MM.1S (cell line): ENCODE results near the gene DVL2.
A peak's percentile ranks its signal among the peaks of the same experiment; 100 is the strongest.

Experiments used
- DNase-seq: peaks from one replicate; pipeline ENCODE4 v3.0.0-alpha.2; 2015
- H2AFZ ChIP-seq: fragments of 300-600 bp; sonication (generic); 2 replicates; pipeline ENCODE4 v1.6.0; 2016; ENCODE audit warnings: antibody characterized with exemption, low read length
- H3F3A ChIP-seq: fragments of 300-600 bp; sonication (generic); 2 replicates; pipeline ENCODE4 v1.6.1; 2016; ENCODE audit warnings: mild to moderate bottlenecking, antibody characterized with exemption, low read length, moderate library complexity, mixed read lengths; ENCODE audit not compliant: insufficient read depth
- H3K27ac ChIP-seq: fragments of 300-600 bp; sonication (generic); 2 replicates; pipeline ENCODE4 v1.5.1; 2016; ENCODE audit warnings: mild to moderate bottlenecking, low read length
- H3K27me3 ChIP-seq: fragments of 300-600 bp; sonication (generic); replicated peaks from 2 replicates; pipeline ENCODE4 v1.6.0; 2016; ENCODE audit warnings: low read length; ENCODE audit not compliant: insufficient read depth
- H3K36me3 ChIP-seq: fragments of 300-600 bp; sonication (generic); replicated peaks from 2 replicates; pipeline ENCODE4 v1.6.1; 2016; ENCODE audit warnings: mild to moderate bottlenecking, low read length, mixed read lengths; ENCODE audit not compliant: insufficient read depth
- H3K4me1 ChIP-seq: fragments of 300-600 bp; sonication (generic); 2 replicates; pipeline ENCODE4 v1.6.1; 2016; ENCODE audit warnings: low read length, mixed read lengths
- H3K4me2 ChIP-seq: fragments of 300-600 bp; sonication (generic); 2 replicates; pipeline ENCODE4 v1.6.0; 2016; ENCODE audit warnings: low read depth, low read length
- H3K4me3 ChIP-seq: fragments of 300-600 bp; sonication (generic); 2 replicates; pipeline ENCODE4 v1.5.1; 2016; ENCODE audit warnings: low read length, mixed read lengths
- H3K79me2 ChIP-seq: fragments of 300-600 bp; sonication (generic); 2 replicates; pipeline ENCODE4 v1.6.1; 2016; ENCODE audit warnings: mixed run types, low read length, mixed read lengths
- H3K9ac ChIP-seq: fragments of 300-600 bp; sonication (generic); 2 replicates; pipeline ENCODE4 v1.6.1; 2016; ENCODE audit warnings: low read length, mixed read lengths
- H3K9me2 ChIP-seq: fragments of 300-600 bp; sonication (generic); replicated peaks from 2 replicates; pipeline ENCODE4 v1.6.1; 2016; ENCODE audit warnings: mild to moderate bottlenecking, low read length, mixed read lengths; ENCODE audit not compliant: insufficient read depth
- H3K9me3 ChIP-seq: fragments of 300-600 bp; sonication (generic); replicated peaks from 2 replicates; pipeline ENCODE4 v1.6.1; 2016; ENCODE audit warnings: mild to moderate bottlenecking, low read length, mixed read lengths; ENCODE audit not compliant: insufficient read depth
- H4K20me1 ChIP-seq: fragments of 300-600 bp; sonication (generic); 2 replicates; pipeline ENCODE4 v1.6.1; 2016; ENCODE audit warnings: mild to moderate bottlenecking, low read length, moderate library complexity, mixed read lengths; ENCODE audit not compliant: insufficient read depth
- EZH2 ChIP-seq: fragments of 300-600 bp; sonication (generic); optimal IDR thresholded peaks from 2 replicates; pipeline ENCODE3; 2017; ENCODE audit warnings: low read depth, mild to moderate bottlenecking, antibody characterized with exemption, low read length, mixed read lengths
- EZH2phosphoT487 ChIP-seq: fragments of 300-600 bp; sonication (generic); IDR thresholded peaks from 2 replicates; pipeline ENCODE4 v1.6.1; 2018; ENCODE audit warnings: antibody characterized with exemption, low read length
- TF ChIP-seq, protein P1 (sequence below): fragments of 300-600 bp; sonication (generic); IDR thresholded peaks from 2 replicates; pipeline ENCODE4 v1.5.1; 2016; ENCODE audit warnings: antibody characterized with exemption, low read length, mixed read lengths

DVL2 gene

DNA sequence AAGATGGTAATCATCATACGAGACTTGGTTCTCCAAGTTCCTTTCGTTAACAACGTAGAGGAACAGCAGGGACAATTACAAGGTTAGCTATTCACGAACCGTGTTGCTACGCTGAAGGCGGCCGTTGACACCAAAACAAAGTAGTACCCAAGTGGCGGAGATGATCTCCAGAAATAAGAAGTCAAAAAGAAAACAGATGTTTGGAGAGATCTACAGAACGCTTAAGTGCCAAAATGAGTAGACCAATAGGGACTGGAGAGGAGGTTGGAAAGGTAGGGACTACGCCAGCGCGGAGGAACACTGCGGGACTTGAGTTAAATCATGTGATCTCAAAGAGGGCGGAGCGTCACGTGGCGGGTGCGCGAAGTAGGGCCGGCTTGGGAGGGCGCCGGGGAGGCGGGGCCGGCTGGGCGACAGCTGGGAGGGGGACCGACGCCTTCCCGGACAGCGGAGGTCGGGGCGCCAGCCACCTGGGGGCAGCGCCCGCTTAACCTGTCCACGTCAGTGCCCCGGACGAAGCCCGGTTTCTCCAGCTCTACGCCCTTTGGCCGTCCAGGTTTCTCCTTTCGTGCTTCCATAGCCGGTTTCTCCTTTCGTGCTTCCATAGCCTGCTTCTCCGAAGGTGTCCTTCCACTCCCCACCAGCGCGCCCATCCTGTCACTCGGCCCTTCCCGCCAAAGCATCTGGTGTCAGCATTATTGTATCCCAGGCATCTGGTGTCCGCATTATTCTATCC, 8.6 kb upstream of the DVL2 start:
- peak overlapping the region; percentile 96 for H3K4me3 ChIP-seq

DNA sequence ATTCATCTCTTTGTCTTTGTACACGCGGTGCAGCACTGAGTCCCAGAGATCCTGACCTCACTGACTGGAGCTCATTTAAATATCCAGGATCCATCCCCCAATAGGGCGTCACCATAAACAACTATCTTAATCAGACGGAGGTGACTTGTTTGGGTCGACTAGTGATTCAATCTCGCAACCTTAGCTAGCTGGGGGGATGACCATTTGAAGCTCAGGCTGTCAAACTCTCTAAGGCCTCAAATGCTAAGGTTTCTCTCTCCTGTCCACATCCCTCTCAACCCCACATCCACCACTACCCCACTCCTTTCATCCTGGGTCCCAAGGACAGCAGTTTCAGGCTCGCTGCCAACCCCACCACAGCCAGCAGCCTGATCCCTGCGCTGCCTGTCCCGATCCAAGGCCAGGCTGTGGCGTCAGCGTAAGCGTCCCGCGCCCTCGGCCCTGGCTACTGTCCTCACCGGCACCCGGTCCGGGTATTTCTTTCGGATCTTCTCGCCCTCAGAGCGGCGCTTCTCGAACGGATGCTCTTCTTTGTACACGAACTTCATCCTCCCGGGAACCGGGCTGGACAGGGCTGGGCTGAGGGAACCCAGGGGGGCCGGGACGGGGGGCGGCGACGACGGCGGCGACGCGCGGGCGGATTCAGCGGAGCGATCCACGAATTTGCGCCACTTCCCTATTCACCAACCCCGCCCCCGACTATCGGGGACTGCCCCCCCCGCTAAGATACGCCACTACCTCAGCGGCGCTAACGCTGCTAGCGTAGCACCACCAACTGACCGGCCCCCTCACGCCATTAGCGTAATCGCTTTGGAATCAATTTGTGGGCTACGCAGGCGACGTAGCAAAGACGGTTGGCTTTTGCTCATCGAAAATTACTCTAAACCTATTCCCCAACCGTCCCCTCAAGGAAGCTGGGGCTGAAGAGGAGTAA, 7.7 kb upstream of the DVL2 start, which contains the start of gene GABARAP:
GABARAP (minus strand) TSS at position 667 of the 934 bp plus-strand sequence; CDS start at position 548, 119 bp downstream.
- H3F3A ChIP-seq, result peaks cover 50% of the 10 kb centered on the region

More for the DNA sequence above, 8.6 kb upstream of the DVL2 start:
- Histone ChIP-seq H3K27me3 (no peaks in the 10 kb centered on the region), H3K4me1 (peaks cover 15% of the 10 kb centered on the region), H3K4me2 (peak overlapping the region; percentile 80), H3K36me3 (0 out of 2 replicates have a peak, but pooled peaks cover 3% of the 10 kb centered on the region), H3K9me3 (no peaks in the 10 kb centered on the region), H3K9me2 (no peaks in the 10 kb centered on the region), H3K9ac (peak overlapping the region; percentile 91), H2AFZ (peak overlapping the region; percentile 84), H4K20me1 (no peaks in the 10 kb centered on the region), H3K79me2 (peaks cover 55% of the 10 kb centered on the region), H3K27ac (peak overlapping the region; percentile 75), H3F3A (peaks cover 42% of the 10 kb centered on the region)
- DNase-seq, result peak; percentile 96
- no peak for TF ChIP-seq EZH2phosphoT487
- TF ChIP-seq, protein P1, sequence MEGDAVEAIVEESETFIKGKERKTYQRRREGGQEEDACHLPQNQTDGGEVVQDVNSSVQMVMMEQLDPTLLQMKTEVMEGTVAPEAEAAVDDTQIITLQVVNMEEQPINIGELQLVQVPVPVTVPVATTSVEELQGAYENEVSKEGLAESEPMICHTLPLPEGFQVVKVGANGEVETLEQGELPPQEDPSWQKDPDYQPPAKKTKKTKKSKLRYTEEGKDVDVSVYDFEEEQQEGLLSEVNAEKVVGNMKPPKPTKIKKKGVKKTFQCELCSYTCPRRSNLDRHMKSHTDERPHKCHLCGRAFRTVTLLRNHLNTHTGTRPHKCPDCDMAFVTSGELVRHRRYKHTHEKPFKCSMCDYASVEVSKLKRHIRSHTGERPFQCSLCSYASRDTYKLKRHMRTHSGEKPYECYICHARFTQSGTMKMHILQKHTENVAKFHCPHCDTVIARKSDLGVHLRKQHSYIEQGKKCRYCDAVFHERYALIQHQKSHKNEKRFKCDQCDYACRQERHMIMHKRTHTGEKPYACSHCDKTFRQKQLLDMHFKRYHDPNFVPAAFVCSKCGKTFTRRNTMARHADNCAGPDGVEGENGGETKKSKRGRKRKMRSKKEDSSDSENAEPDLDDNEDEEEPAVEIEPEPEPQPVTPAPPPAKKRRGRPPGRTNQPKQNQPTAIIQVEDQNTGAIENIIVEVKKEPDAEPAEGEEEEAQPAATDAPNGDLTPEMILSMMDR, result peak; percentile 12; the same call in 1 of the 2 replicates

DNA sequence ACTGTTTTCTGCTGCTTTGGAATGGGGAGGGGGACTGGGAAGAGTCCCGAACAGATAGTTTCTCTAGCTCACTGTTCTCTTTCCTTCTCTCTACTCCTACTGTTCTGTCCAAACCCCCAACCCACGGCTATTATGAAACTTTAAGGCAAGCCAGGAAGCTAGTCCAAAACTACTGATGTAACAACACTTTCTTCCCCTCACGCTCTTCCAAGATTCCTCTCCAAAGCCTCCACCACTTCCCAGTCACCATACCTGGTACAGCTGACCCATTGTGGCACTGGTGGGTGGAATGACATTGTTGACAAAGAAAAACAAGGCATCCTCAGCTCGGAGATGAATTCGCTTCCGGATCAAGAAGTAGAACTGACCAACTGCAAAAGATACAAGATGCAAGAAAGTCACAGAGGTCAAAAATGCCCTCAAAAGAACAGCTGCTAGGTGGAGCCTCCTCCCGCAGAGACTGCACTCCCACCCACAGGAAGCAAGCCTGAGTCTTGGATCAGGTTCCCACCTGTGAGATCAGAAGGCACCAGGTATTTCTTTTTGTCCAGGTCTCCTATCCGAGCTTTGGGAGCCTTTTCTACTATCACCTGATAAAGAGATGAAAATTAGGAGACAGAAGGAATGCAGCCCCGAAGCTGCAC, 6.9 kb upstream of the DVL2 start:
- H3K36me3 ChIP-seq, result no peaks in the 10 kb centered on the region
- no peaks in the 10 kb centered on the region for H3K27me3 ChIP-seq
- H3K27ac ChIP-seq, result peak overlapping the region; percentile 75; the same call in 1 of the 2 replicates
- no peaks in the 10 kb centered on the region for H4K20me1 ChIP-seq
- H3K9me3 ChIP-seq, result no peaks in the 10 kb centered on the region
- H2AFZ ChIP-seq, result no peak overlapping the region
- no peaks in the 10 kb centered on the region for H3K9me2 ChIP-seq
- TF ChIP-seq EZH2phosphoT487, result no peak
- TF ChIP-seq, protein P1, result no peak
- no peak for TF ChIP-seq EZH2
- peak overlapping the region; percentile 87 for H3K4me2 ChIP-seq
- peak overlapping the region; percentile 96 for H3K4me3 ChIP-seq
- peaks cover 20% of the 10 kb centered on the region for H3K4me1 ChIP-seq
- DNase-seq, result peak; percentile 31
- peak overlapping the region; percentile 91 for H3K9ac ChIP-seq
- H3F3A ChIP-seq, result peaks cover 54% of the 10 kb centered on the region
- H3K79me2 ChIP-seq, result peaks cover 54% of the 10 kb centered on the region

More for the DNA sequence above, 7.7 kb upstream of the DVL2 start, which contains the start of gene GABARAP:
- Histone ChIP-seq H3K27ac (peak within 1 kb of the TSS; percentile 75), H3K9me3 (no peaks in the 10 kb centered on the region), H4K20me1 (no peaks in the 10 kb centered on the region), H3K4me2 (peak within 1 kb of the TSS; percentile 87), H3K4me3 (peak within 1 kb of the TSS; percentile 96), H3K4me1 (peaks cover 20% of the 10 kb centered on the region), H3K9ac (peak within 1 kb of the TSS; percentile 91), H3K9me2 (no peaks in the 10 kb centered on the region), H3K36me3 (0 out of 2 replicates have a peak, but pooled peaks cover 3% of the 10 kb centered on the region), H3K27me3 (no peaks in the 10 kb centered on the region), H2AFZ (peak within 1 kb of the TSS; percentile 84), H3K79me2 (peaks cover 54% of the 10 kb centered on the region)
- TF ChIP-seq EZH2phosphoT487, result no peak
- TF ChIP-seq EZH2, result no peak
- TF ChIP-seq, protein P1, result no peak
- DNase-seq, result peak; percentile 92
